Stimulated activated CD4-positive, alpha-beta T cell treated with anti-CD3 and anti-CD28 coated beads, Interleukin-12 subunit alpha, Interleukin-12 subunit beta, amount 100 ng/mL, for 4 hours (primary cell): ENCODE measurements around the gene KCP.
"Not testable (repeated sequence)": the region's sequence is repeated elsewhere in the genome, so short reads cannot be mapped to it uniquely, and the experiment has no call there.

Experiments used
- DNase-seq: peaks from one replicate; pipeline ENCODE4 v3.0.0-alpha.2; 2020

Gene KCP

GRCh38 chr7:128920913-128921582 is 10.5 kb upstream of the KCP start:
- DNase-seq, result no peak

- no peak for DNase-seq
Observed at GRCh38 chr7:128919881-128920799, 9.6 kb upstream of the KCP start.

GRCh38 chr7:128919241-128919640 is 8.7 kb upstream of the KCP start:
- DNase-seq, result no peak

GRCh38 chr7:128918016-128918665 is 7.6 kb upstream of the KCP start:
- DNase-seq, result no peak

GRCh38 chr7:128917122-128917521 is 6.6 kb upstream of the KCP start:
- no peak for DNase-seq

GRCh38 chr7:128916643-128916915 is 6.1 kb upstream of the KCP start:
- DNase-seq, result no peak

GRCh38 chr7:128915841-128916642 is 5.5 kb upstream of the KCP start:
- DNase-seq, result no peak

GRCh38 chr7:128915271-128915819 is 4.8 kb upstream of the KCP start:
- DNase-seq, result no peak

- no peak for DNase-seq
Observed at GRCh38 chr7:128914566-128915151, 4.2 kb upstream of the KCP start.

GRCh38 chr7:128913870-128914565 is 3.5 kb upstream of the KCP start:
- no peak for DNase-seq

- not testable (repeated sequence) for DNase-seq
Observed at GRCh38 chr7:128912709-128913495, 2.4 kb upstream of the KCP start.

GRCh38 chr7:128912281-128912680 is 1.8 kb upstream of the KCP start:
- no peak for DNase-seq

GRCh38 chr7:128911423-128912031 is 1.0 kb upstream of the KCP start:
- no peak for DNase-seq

GRCh38 chr7:128909625-128910568 is 612 bp downstream of the KCP start:
- DNase-seq, result no peak

GRCh38 chr7:128908750-128909624 is 1.5 kb downstream of the KCP start:
- no peak for DNase-seq

GRCh38 chr7:128906766-128907559 is 3.5 kb downstream of the KCP start:
- DNase-seq, result no peak
